ENCODE measurements around the gene KRABD2.
"Not testable (repeated sequence)": the region's sequence is repeated elsewhere in the genome, so short reads cannot be mapped to it uniquely, and the experiment has no call there.

Gene KRABD2

GRCh38 chr17:8383143-8383822 lies 6.8 kb upstream of the KRABD2 start, which contains the start of gene RPL26:
TSS of gene RPL26 (minus strand) at chr17:8383193. CDS start at chr17:8382310, 883 bp downstream.
- TF ChIP-seq CTCF (conservative IDR thresholded peaks at IDR 0.05; ENCODE audit: low read depth, low read length) = peak; percentile 88
- peak; percentile 88 for DNase-seq (ENCODE audit: low read depth)
- peak within 1 kb of the TSS; percentile 98 for H3K4me3 ChIP-seq (ENCODE audit: low read length)

GRCh38 chr17:8382880-8383142 lies 6.3 kb upstream of the KRABD2 start:
- DNase-seq (ENCODE audit: low read depth) = no peak
- H3K4me3 ChIP-seq (ENCODE audit: low read length) = peak overlapping the region; percentile 98
- TF ChIP-seq CTCF (conservative IDR thresholded peaks at IDR 0.05; ENCODE audit: low read depth, low read length) = no peak

GRCh38 chr17:8382052-8382879 lies 5.8 kb upstream of the KRABD2 start:
- no peak for DNase-seq (ENCODE audit: low read depth)
- peak overlapping the region; percentile 98 for H3K4me3 ChIP-seq (ENCODE audit: low read length)

GRCh38 chr17:8380049-8380448 lies 3.5 kb upstream of the KRABD2 start:
- TF ChIP-seq CTCF (conservative IDR thresholded peaks at IDR 0.05; ENCODE audit: low read depth, low read length) = no peak
- DNase-seq (ENCODE audit: low read depth) = no peak
- H3K4me3 ChIP-seq (ENCODE audit: low read length) = no peak overlapping the region

More at GRCh38 chr17:8382052-8382879, 5.8 kb upstream of the KRABD2 start:
- TF ChIP-seq CTCF (conservative IDR thresholded peaks at IDR 0.05; ENCODE audit: low read depth, low read length) = no peak

GRCh38 chr17:8378117-8378516 lies 1.6 kb upstream of the KRABD2 start:
- H3K4me3 ChIP-seq (ENCODE audit: low read length); DNase-seq (ENCODE audit: low read depth): not testable (repeated sequence)

- H3K4me3 ChIP-seq (ENCODE audit: low read length) = no peak overlapping the region
- no peak for TF ChIP-seq CTCF (conservative IDR thresholded peaks at IDR 0.05; ENCODE audit: low read depth, low read length)
- no peak for DNase-seq (ENCODE audit: low read depth)
These were observed 918 bp upstream of the KRABD2 start for GRCh38 chr17:8377422-8377821.

- no peak for DNase-seq (ENCODE audit: low read depth)
- H3K4me3 ChIP-seq (ENCODE audit: low read length) = peak overlapping the region; percentile 83
- no peak for TF ChIP-seq CTCF (conservative IDR thresholded peaks at IDR 0.05; ENCODE audit: low read depth, low read length)
These were observed 705 bp downstream of the KRABD2 start for GRCh38 chr17:8375738-8376259.

- not testable (repeated sequence) for DNase-seq (ENCODE audit: low read depth); H3K4me3 ChIP-seq (ENCODE audit: low read length)
These were observed 2.6 kb downstream of the KRABD2 start for GRCh38 chr17:8373856-8374255.

Data from retinal pigment epithelial cell (primary cell).